HepG2 (cell line): ENCODE results near the gene RPS6KC1. TPM values are rescaled to one million over a fixed set of nuclear protein-coding genes. Genes with fewer than 3 reads are reported as not detected.
A peak's percentile ranks its signal among the peaks of the same experiment; 100 is the strongest.

Source experiments
- CCAR2 ChIP-seq: fragments of 200-400 bp; formaldehyde crosslinking; optimal IDR thresholded peaks from 2 replicates; pipeline ENCODE3; 2018; ENCODE audit warnings: low read depth, mild to moderate bottlenecking, low read length, moderate library complexity
- CEBPB ChIP-seq: IDR thresholded peaks from 2 replicates; pipeline ENCODE4 v1.6.1; 2011; ENCODE audit warnings: low read depth, low read length, improper control_type of control experiment, borderline replicate concordance
- CENPX ChIP-seq: sonication (generic); formaldehyde crosslinking; IDR thresholded peaks from 2 replicates; pipeline ENCODE4 v1.9.0; 2021; ENCODE audit warnings: mild to moderate bottlenecking, missing genetic modification reagents, moderate library complexity
- CREM ChIP-seq, 2 experiments: sonication (generic) in 1 of 2; formaldehyde crosslinking in 1 of 2; IDR thresholded peaks; 2 replicates each; pipeline versions ENCODE4 v1.4.0 to v1.6.1; 2016 to 2020; ENCODE audit warnings: antibody characterized with exemption in 1 of 2, mild to moderate bottlenecking in 1 of 2, missing genetic modification reagents in 1 of 2
- FIP1L1 ChIP-seq: fragments of 200-400 bp; formaldehyde crosslinking; IDR thresholded peaks from 2 replicates; pipeline ENCODE4 v1.6.1; 2018; ENCODE audit warnings: low read depth, mild to moderate bottlenecking, low read length, moderate library complexity, borderline replicate concordance; ENCODE audit not compliant: insufficient read depth
- KDM1A ChIP-seq: IDR thresholded peaks from 2 replicates; pipeline ENCODE4 v1.6.1; 2016; ENCODE audit warnings: missing compliant biosample characterization
- KDM5B ChIP-seq: sonication (generic); formaldehyde crosslinking; IDR thresholded peaks from 2 replicates; pipeline ENCODE4 v1.4.0; 2020; ENCODE audit warnings: missing genetic modification reagents, mild to moderate bottlenecking, borderline replicate concordance
- MBNL3 ChIP-seq: fragments of 250-450 bp; sonication (Bioruptor Pico); conservative IDR thresholded peaks from 2 replicates; pipeline ENCODE4 v1.8.0; 2022; ENCODE audit warnings: mild to moderate bottlenecking, inconsistent platforms
- NFAT5 ChIP-seq: sonication (generic); formaldehyde crosslinking; IDR thresholded peaks from 2 replicates; pipeline ENCODE4 v1.4.0; 2020; ENCODE audit warnings: missing genetic modification reagents
- NR2F1 ChIP-seq, 2 experiments: fragments of 450-650 bp in 1 of 2; formaldehyde crosslinking in 1 of 2; IDR thresholded peaks; 2 replicates each; pipeline versions ENCODE4 v1.5.0 to v1.6.1; 2016 to 2020; ENCODE audit warnings: mild to moderate bottlenecking in 1 of 2, missing compliant biosample characterization in 1 of 2, missing genetic modification reagents in 1 of 2, moderate library complexity in 1 of 2
- NR2F6 ChIP-seq, 2 experiments: IDR thresholded peaks; 2 replicates each; pipeline ENCODE4 v1.6.1; 2016; ENCODE audit warnings: antibody characterized with exemption in 1 of 2, mild to moderate bottlenecking in 1 of 2
- SMARCE1 ChIP-seq: fragments of 450-650 bp; IDR thresholded peaks from 2 replicates; pipeline ENCODE4 v1.6.1; 2017; ENCODE audit warnings: borderline replicate concordance
- TARDBP ChIP-seq: sonication (generic); formaldehyde crosslinking; IDR thresholded peaks from 2 replicates; pipeline ENCODE4 v1.8.0; 2022; ENCODE audit warnings: mild to moderate bottlenecking, missing genetic modification reagents
- TBX2 ChIP-seq: sonication (generic); formaldehyde crosslinking; IDR thresholded peaks from 2 replicates; pipeline ENCODE4 v1.5.0; 2020; ENCODE audit warnings: missing genetic modification reagents, mild to moderate bottlenecking, borderline replicate concordance
- XRCC5 ChIP-seq: fragments of 200-400 bp; formaldehyde crosslinking; optimal IDR thresholded peaks from 2 replicates; pipeline ENCODE3; 2017; ENCODE audit warnings: mild to moderate bottlenecking, low read length
- ZBTB14 ChIP-seq: sonication (generic); formaldehyde crosslinking; IDR thresholded peaks from 2 replicates; pipeline ENCODE4 v1.4.0; 2020; ENCODE audit warnings: missing genetic modification reagents
- ZNF121 ChIP-seq: sonication (generic); formaldehyde crosslinking; IDR thresholded peaks from 2 replicates; pipeline ENCODE4 v1.5.0; 2020; ENCODE audit warnings: mild to moderate bottlenecking, missing genetic modification reagents
- ZNF430 ChIP-seq: sonication (generic); formaldehyde crosslinking; IDR thresholded peaks from 2 replicates; pipeline ENCODE4 v1.9.0; 2021; ENCODE audit warnings: mild to moderate bottlenecking, missing genetic modification reagents
- ZNF543 ChIP-seq: sonication (generic); formaldehyde crosslinking; IDR thresholded peaks from 2 replicates; pipeline ENCODE4 v1.4.0; 2020; ENCODE audit warnings: mild to moderate bottlenecking, missing genetic modification reagents
- ZNF556 ChIP-seq: sonication (generic); formaldehyde crosslinking; IDR thresholded peaks from 2 replicates; pipeline ENCODE4 v1.4.0; 2020; ENCODE audit warnings: mild to moderate bottlenecking, missing genetic modification reagents, borderline replicate concordance
- polyA plus RNA-seq, 8 experiments: library from polyadenylated mRNA; depleted of rRNA in 3 of 8; stranded (reverse) in 7 of 8; unstranded in 1 of 8; fragments of >200 nt; fragmentation: Illumina TruSeq in 4 of 8; extraction: Trizol in 4 of 8; gene quantifications; 2 replicates each; pipeline versions ENCODE4 v1.2.1 to v1.2.3, GENCODE V29; 2011 to 2016; ENCODE audit warnings: low read depth in 4 of 8, missing spikeins in 1 of 8, mixed read lengths in 1 of 8; ENCODE audit not compliant: insufficient read depth in 1 of 8
- total RNA-seq, 5 experiments: library from RNA; depleted of rRNA; stranded (reverse); fragments of >200 nt; fragmentation: Illumina TruSeq; extraction: Trizol; gene quantifications; 2 replicates each; pipeline ENCODE4 v1.2.3, GENCODE V29; 2016; ENCODE audit warnings: low read depth in 1 of 5
- TF ChIP-seq, protein P1 (sequence below): IDR thresholded peaks from 2 replicates; pipeline ENCODE4 v1.6.1; 2016; ENCODE audit warnings: low read depth, control low read depth

RPS6KC1 gene
- total and polyA plus RNA-seq, 2 of the 13 experiments (the other 11 are each of a cell fraction or from before 2014, with no cell fraction given): 11.0 to 25.2 TPM

DNA sequence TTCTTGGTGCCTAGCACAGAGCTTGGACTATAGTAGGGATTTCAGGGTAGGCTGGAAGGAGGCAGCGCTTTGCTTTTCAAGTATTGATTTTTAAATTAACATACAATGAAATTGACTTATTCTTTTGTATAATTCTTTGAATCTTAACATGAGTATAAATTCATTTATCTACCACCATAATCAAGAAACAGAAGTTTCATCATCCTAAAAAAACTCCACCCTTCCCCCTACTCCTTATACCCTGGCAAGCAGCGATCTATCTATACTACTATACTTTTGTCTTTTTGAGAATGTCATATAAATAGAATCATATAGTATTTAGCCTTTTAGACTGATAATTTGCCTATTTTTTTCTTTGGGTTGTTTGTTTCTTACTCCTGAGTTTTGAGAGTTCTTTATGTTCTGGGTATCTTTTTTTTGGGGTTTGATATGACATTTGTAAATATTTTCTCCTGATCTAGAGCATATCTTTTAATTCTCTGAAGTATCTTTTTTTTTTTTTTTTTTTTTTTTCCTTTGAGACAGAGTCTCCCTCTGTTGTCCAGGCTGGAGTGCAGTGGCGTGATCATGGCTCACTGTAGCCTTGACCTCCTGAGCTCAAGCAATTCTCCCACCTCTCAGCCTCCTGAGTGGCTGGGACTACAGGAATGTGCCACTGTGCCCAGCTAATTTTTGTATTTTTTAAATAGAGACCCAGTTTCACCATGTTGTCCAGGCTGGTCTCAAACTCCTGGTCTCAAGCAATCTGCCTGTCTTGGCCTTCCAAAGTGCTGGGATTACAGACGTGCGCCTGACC lies 6.4 kb downstream of the RPS6KC1 start (continued):
- TF ChIP-seq CENPX (CRISPR knock-in tag) (no peak), CCAR2 (no peak), MBNL3 (CRISPR knock-in tag) (no peak), ZNF543 (CRISPR knock-in tag) (no peak), CREM (IDR thresholded peaks at IDR 0.05) (0 out of 2 replicates have a peak, but pooled peaks have one; percentile 12), CREM (CRISPR knock-in tag; IDR thresholded peaks at IDR 0.05) (no peak), ZNF556 (CRISPR knock-in tag) (no peak), NR2F1 (CRISPR knock-in tag; IDR thresholded peaks at IDR 0.05) (peak; percentile 29 to 43; a peak in 1 of 4 replicates), XRCC5 (no peak), ZNF121 (CRISPR knock-in tag) (peak; percentile 89), CEBPB (no peak), KDM5B (no peak), FIP1L1 (no peak), NFAT5 (CRISPR knock-in tag) (no peak), SMARCE1 (no peak), ZNF430 (no peak), TARDBP (CRISPR knock-in tag) (no peak), ZBTB14 (CRISPR knock-in tag) (no peak), NR2F6 (IDR thresholded peaks at IDR 0.05) (peak; percentile 71; the same call in 1 of the 2 replicates), NR2F6 (CRISPR knock-in tag; IDR thresholded peaks at IDR 0.05) (peak; percentile 87), KDM1A (CRISPR knock-in tag) (no peak), TBX2 (CRISPR knock-in tag) (no peak)
- TF ChIP-seq, protein P1, sequence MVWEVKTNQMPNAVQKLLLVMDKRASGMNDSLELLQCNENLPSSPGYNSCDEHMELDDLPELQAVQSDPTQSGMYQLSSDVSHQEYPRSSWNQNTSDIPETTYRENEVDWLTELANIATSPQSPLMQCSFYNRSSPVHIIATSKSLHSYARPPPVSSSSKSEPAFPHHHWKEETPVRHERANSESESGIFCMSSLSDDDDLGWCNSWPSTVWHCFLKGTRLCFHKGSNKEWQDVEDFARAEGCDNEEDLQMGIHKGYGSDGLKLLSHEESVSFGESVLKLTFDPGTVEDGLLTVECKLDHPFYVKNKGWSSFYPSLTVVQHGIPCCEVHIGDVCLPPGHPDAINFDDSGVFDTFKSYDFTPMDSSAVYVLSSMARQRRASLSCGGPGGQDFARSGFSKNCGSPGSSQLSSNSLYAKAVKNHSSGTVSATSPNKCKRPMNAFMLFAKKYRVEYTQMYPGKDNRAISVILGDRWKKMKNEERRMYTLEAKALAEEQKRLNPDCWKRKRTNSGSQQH (CRISPR knock-in tag): no peak
